Middle frontal gyrus (tissue), 1 donor: ENCODE data around the gene GLB1L.
"Not testable (repeated sequence)": the region's sequence is repeated elsewhere in the genome, so short reads cannot be mapped to it uniquely, and the experiment has no call there.

Experiments used
- DNase-seq: peaks from one replicate; pipeline ENCODE4 v3.0.0-alpha.2; 2015; ENCODE audit warnings: low spot score; ENCODE audit errors: extremely low spot score

Gene GLB1L

GRCh38 chr2:219207884-219208740, 37.1 kb downstream of the GLB1L start:
- no peak for DNase-seq

- peak; percentile 16 for DNase-seq
Observed at GRCh38 chr2:219207134-219207883, 37.9 kb downstream of the GLB1L start.

- peak; percentile 92 for DNase-seq
Observed at GRCh38 chr2:219206328-219207133, 38.7 kb downstream of the GLB1L start, which contains the start of gene ZFAND2B. TSS of gene ZFAND2B (plus strand) at chr2:219206782. CDS start at chr2:219206988, 206 bp downstream.

GRCh38 chr2:219205981-219206327, 39.3 kb downstream of the GLB1L start:
- DNase-seq, result no peak

GRCh38 chr2:219205165-219205538, 40.1 kb downstream of the GLB1L start:
- no peak for DNase-seq

- DNase-seq, result no peak
Observed at GRCh38 chr2:219204425-219205164, 40.6 kb downstream of the GLB1L start.

- not testable (repeated sequence) for DNase-seq
Observed at GRCh38 chr2:219201331-219201730, 43.9 kb downstream of the GLB1L start.

- not testable (repeated sequence) for DNase-seq
Observed at GRCh38 chr2:219200502-219201326, 44.5 kb downstream of the GLB1L start.

- no peak for DNase-seq
Observed at GRCh38 chr2:219199470-219200211, 45.6 kb downstream of the GLB1L start.

- no peak for DNase-seq
Observed at GRCh38 chr2:219198974-219199373, 46.3 kb downstream of the GLB1L start.

- no peak for DNase-seq
Observed at GRCh38 chr2:219197388-219197787, 47.9 kb downstream of the GLB1L start.

GRCh38 chr2:219186754-219187456, 58.3 kb downstream of the GLB1L start:
- DNase-seq, result no peak
